Measurements from ENCODE around the gene SMYD3. TPM values are rescaled to one million over a fixed set of nuclear protein-coding genes. Genes with fewer than 3 reads are reported as not detected.
"Not testable (repeated sequence)": the region's sequence is repeated elsewhere in the genome, so short reads cannot be mapped to it uniquely, and the experiment has no call there.

The SMYD3 gene
- total RNA-seq, 1 donor from 2014 or later, result 34.9 TPM

- H3K36me3 Mint-ChIP-seq, result peaks cover 2% of the 10 kb centered on the region
- DNase-seq (ENCODE audit: low spot score in 2 of 2, unreplicated experiment in 2 of 2), result no peak
- H3K27me3 Mint-ChIP-seq (ENCODE audit: low read depth), result no peaks in the 10 kb centered on the region
- peaks cover 7% of the 10 kb centered on the region for H3K9me3 Mint-ChIP-seq
- H3K4me1 Mint-ChIP-seq, result peaks cover 8% of the 10 kb centered on the region
- no peak overlapping the region for H3K27ac Mint-ChIP-seq
- no peak for TF ChIP-seq CTCF (IDR thresholded peaks at IDR 0.05; ENCODE audit: unreplicated experiment)
- no peak overlapping the region for H3K4me3 Mint-ChIP-seq
Observed at GRCh38 chr1:245776694-245777332, 730.3 kb downstream of the SMYD3 start.

GRCh38 chr1:245776139-245776538, 730.9 kb downstream of the SMYD3 start:
- Mint-ChIP-seq H3K4me3 (no peak overlapping the region), H3K4me1 (peaks cover 15% of the 10 kb centered on the region), H3K9me3 (peaks cover 7% of the 10 kb centered on the region), H3K27ac (no peak overlapping the region), H3K27me3 (ENCODE audit: low read depth) (no peaks in the 10 kb centered on the region), H3K36me3 (peaks cover 2% of the 10 kb centered on the region)
- DNase-seq (ENCODE audit: low spot score in 2 of 2, unreplicated experiment in 2 of 2), result no peak
- no peak for TF ChIP-seq CTCF (IDR thresholded peaks at IDR 0.05; ENCODE audit: unreplicated experiment)

- DNase-seq (ENCODE audit: low spot score in 2 of 2, unreplicated experiment in 2 of 2); H3K36me3 Mint-ChIP-seq; H3K4me3 Mint-ChIP-seq; H3K27me3 Mint-ChIP-seq (ENCODE audit: low read depth); H3K27ac Mint-ChIP-seq; H3K9me3 Mint-ChIP-seq: not testable (repeated sequence)
- H3K4me1 Mint-ChIP-seq, result peaks cover 21% of the 10 kb centered on the region
Observed at GRCh38 chr1:245774931-245775330, 732.1 kb downstream of the SMYD3 start.

GRCh38 chr1:245774196-245774595, 732.9 kb downstream of the SMYD3 start:
- H3K4me3 Mint-ChIP-seq, result no peak overlapping the region
- no peak overlapping the region for H3K27ac Mint-ChIP-seq
- H3K4me1 Mint-ChIP-seq, result peaks cover 21% of the 10 kb centered on the region
- no peak for TF ChIP-seq CTCF (IDR thresholded peaks at IDR 0.05; ENCODE audit: unreplicated experiment)
- H3K9me3 Mint-ChIP-seq, result peaks cover 3% of the 10 kb centered on the region
- H3K27me3 Mint-ChIP-seq (ENCODE audit: low read depth), result no peaks in the 10 kb centered on the region
- no peak for DNase-seq (ENCODE audit: low spot score in 2 of 2, unreplicated experiment in 2 of 2)
- H3K36me3 Mint-ChIP-seq, result peaks cover 2% of the 10 kb centered on the region

- Mint-ChIP-seq H3K4me3 (no peak overlapping the region), H3K4me1 (peaks cover 21% of the 10 kb centered on the region), H3K9me3 (peaks cover 7% of the 10 kb centered on the region), H3K36me3 (peaks cover 6% of the 10 kb centered on the region), H3K27ac (no peak overlapping the region), H3K27me3 (ENCODE audit: low read depth) (no peaks in the 10 kb centered on the region)
- no peak for TF ChIP-seq CTCF (IDR thresholded peaks at IDR 0.05; ENCODE audit: unreplicated experiment)
- no peak for DNase-seq (ENCODE audit: low spot score in 2 of 2, unreplicated experiment in 2 of 2)
Observed at GRCh38 chr1:245773344-245773743, 733.7 kb downstream of the SMYD3 start.

- Mint-ChIP-seq H3K27me3 (ENCODE audit: low read depth) (no peaks in the 10 kb centered on the region), H3K4me1 (peaks cover 21% of the 10 kb centered on the region), H3K9me3 (peaks cover 7% of the 10 kb centered on the region), H3K4me3 (no peak overlapping the region), H3K27ac (no peak overlapping the region), H3K36me3 (peaks cover 6% of the 10 kb centered on the region)
- no peak for TF ChIP-seq CTCF (IDR thresholded peaks at IDR 0.05; ENCODE audit: unreplicated experiment)
- DNase-seq (ENCODE audit: low spot score in 2 of 2, unreplicated experiment in 2 of 2), result no peak
Observed at GRCh38 chr1:245772739-245773138, 734.3 kb downstream of the SMYD3 start.

Measured in mesothelial cell of epicardium (in vitro differentiated cells).